Kidney epithelial cell (primary cell): Measurements from ENCODE around the gene SCG2. TPM values are rescaled to one million over a fixed set of nuclear protein-coding genes. Genes with fewer than 3 reads are reported as not detected.

Source experiments
- DNase-seq: peaks from one replicate; pipeline ENCODE4 v3.0.0-alpha.2; 2010; ENCODE audit warnings: low read depth
- H3K27me3 ChIP-seq: 2 replicates; pipeline ENCODE4 v1.6.0; 2011; ENCODE audit warnings: low read length; ENCODE audit not compliant: control insufficient read depth, insufficient read depth
- H3K36me3 ChIP-seq: 2 replicates; pipeline ENCODE4 v1.5.1; 2011; ENCODE audit warnings: low read length; ENCODE audit not compliant: control insufficient read depth, insufficient read depth
- H3K4me3 ChIP-seq: 2 replicates; pipeline ENCODE4 v1.5.1; 2011; ENCODE audit warnings: low read depth, mild to moderate bottlenecking, control low read depth, low read length
- total RNA-seq: library from RNA; depleted of rRNA; stranded (reverse); fragments of >200 nt; gene quantifications from 2 replicates; pipeline ENCODE4 v1.2.3, GENCODE V29; 2015
- TF ChIP-seq, protein P1 (sequence below): IDR thresholded peaks from 2 replicates; pipeline ENCODE4 v1.5.1; 2011; ENCODE audit warnings: mild to moderate bottlenecking, moderate library complexity, low read length, control low read depth, inconsistent platforms; ENCODE audit not compliant: insufficient read depth, poor library complexity, severe bottlenecking

Gene SCG2
- total RNA-seq, 1 donor from 2014 or later = 0.08 TPM

DNA sequence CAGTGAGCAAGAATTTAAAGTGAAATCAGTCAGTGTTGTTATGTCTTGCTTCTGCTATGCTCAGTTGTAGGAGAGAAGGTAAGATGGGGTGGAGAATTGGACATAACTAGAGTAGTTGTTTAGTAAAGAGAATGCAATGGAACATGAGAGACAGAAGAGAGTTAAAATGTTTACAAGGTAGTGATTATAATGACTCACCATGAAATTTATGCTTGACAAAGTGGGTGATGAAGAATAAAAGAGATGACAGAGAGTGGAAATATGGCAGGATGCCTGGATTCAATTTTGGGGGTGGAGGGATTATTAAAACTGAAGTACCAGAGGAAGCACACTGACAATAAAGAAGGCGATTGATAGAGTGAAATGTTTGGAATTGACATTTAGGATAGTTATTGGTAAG lies 10.6 kb downstream of the SCG2 start:
- no peaks in the 10 kb centered on the region for H3K36me3 ChIP-seq
- H3K4me3 ChIP-seq = no peak overlapping the region
- no peaks in the 10 kb centered on the region for H3K27me3 ChIP-seq
- DNase-seq = no peak
- TF ChIP-seq, protein P1, sequence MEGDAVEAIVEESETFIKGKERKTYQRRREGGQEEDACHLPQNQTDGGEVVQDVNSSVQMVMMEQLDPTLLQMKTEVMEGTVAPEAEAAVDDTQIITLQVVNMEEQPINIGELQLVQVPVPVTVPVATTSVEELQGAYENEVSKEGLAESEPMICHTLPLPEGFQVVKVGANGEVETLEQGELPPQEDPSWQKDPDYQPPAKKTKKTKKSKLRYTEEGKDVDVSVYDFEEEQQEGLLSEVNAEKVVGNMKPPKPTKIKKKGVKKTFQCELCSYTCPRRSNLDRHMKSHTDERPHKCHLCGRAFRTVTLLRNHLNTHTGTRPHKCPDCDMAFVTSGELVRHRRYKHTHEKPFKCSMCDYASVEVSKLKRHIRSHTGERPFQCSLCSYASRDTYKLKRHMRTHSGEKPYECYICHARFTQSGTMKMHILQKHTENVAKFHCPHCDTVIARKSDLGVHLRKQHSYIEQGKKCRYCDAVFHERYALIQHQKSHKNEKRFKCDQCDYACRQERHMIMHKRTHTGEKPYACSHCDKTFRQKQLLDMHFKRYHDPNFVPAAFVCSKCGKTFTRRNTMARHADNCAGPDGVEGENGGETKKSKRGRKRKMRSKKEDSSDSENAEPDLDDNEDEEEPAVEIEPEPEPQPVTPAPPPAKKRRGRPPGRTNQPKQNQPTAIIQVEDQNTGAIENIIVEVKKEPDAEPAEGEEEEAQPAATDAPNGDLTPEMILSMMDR = no peak

DNA sequence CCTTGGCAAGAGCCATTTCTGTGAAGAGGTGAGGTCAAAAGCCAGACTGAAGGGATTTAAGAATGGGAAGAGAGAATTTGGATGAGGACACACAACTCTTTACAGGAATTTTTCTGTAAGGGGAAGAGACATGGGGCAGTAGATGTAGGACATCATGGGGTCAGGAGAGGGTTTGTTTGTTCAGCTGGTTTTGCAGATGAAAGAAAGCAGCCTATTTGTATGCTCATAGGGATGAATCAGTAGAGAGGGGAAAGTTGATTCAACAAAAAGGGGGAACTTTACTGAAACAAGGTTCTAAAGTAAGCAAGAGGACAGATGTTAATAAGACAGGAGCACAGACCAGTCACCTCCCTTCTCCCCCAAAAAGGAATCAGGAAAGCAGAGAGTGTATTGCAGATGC lies 11.2 kb downstream of the SCG2 start:
- TF ChIP-seq, protein P1 = no peak
- H3K4me3 ChIP-seq = no peak overlapping the region
- no peaks in the 10 kb centered on the region for H3K27me3 ChIP-seq
- no peaks in the 10 kb centered on the region for H3K36me3 ChIP-seq
- DNase-seq = no peak

DNA sequence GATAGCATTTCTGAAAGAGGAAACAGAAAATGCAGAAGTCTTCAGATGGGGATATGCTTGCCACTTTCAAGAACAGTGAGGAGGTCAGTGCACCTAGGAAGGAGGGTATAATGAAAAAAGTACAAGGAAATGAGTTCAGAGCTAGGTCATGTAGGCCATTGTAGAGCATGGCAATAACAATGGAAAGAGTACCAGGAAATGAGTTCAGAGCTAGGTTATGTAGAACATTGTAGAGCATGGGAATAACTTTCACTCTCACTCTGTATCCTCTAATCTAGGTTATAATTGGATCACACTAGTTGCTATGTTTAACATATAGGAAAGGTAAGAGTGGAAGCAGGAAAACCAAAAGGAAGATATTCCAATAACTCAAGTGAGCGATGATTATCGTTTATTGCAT lies 12.3 kb downstream of the SCG2 start:
- no peaks in the 10 kb centered on the region for H3K36me3 ChIP-seq
- TF ChIP-seq, protein P1 = no peak
- H3K27me3 ChIP-seq = no peaks in the 10 kb centered on the region
- DNase-seq = no peak
- no peak overlapping the region for H3K4me3 ChIP-seq

DNA sequence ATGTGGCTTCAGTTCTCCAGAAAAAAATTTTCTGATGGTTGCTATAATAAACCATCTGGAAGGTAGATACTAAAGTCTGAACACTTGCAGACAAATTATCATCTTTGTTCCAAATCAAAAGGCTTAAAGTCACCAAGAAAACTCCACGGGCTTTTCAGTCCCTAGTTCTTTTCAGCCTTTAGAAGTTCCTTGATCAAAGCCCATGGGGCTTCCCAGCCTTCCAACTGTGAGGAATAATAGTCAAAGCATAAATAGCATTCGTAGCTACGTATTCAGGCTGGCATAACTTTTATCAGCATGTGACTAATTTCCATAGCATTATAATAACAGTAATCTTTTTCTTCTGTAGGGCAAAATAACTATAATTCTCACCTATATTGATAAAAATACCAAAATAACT lies 13.9 kb downstream of the SCG2 start:
- DNase-seq = no peak
- TF ChIP-seq, protein P1 = no peak
- no peaks in the 10 kb centered on the region for H3K27me3 ChIP-seq
- no peak overlapping the region for H3K4me3 ChIP-seq
- H3K36me3 ChIP-seq = no peaks in the 10 kb centered on the region

DNA sequence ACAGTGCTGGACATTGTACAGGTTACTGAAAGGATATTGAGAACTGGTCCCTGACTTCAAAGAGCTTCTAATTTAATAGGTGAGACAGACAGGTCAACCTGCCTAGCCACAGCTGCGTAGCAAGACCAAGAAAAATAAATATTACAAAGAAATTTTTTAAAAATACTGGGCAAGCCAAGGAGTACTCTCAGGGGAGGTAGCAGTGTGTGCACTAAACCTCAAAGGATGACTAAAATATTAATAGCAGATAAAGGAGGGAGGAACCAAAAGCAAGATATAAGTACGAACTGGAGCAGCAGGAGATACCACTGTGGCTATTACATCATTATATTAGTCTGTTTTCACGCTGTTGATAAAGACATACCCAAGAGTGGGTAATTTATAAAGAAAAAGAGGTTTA lies 14.9 kb downstream of the SCG2 start:
- TF ChIP-seq, protein P1 = no peak
- no peaks in the 10 kb centered on the region for H3K36me3 ChIP-seq
- no peak for DNase-seq
- no peak overlapping the region for H3K4me3 ChIP-seq
- no peaks in the 10 kb centered on the region for H3K27me3 ChIP-seq

DNA sequence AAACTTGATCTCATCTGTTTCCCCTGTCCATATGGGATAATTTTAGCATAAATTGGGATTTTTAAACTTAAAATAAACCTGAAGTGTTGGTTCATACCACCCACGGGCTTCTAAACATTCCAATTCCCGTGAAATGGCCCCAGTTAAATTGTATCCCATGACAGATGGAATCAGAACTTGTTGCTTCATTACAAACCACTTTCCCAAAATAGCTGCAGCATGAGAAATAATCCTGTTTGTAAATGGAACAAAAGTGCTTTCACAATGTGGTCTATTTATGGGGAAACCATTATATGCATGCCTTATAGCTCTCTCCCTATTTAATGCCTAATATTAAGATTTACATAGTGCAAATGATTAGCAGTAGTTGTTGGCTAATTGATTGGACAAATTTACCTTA lies 15.9 kb downstream of the SCG2 start:
- TF ChIP-seq, protein P1 = no peak
- DNase-seq = no peak
- Histone ChIP-seq H3K27me3 (no peaks in the 10 kb centered on the region), H3K4me3 (no peak overlapping the region), H3K36me3 (no peaks in the 10 kb centered on the region)
